Stimulated activated CD8-positive, alpha-beta memory T cell treated with anti-CD3 and anti-CD28 coated beads, Interleukin-4, amount 100 ng/mL, for 4 hours (primary cell): ENCODE results near the gene SLC41A3.
"Not testable (repeated sequence)": the region's sequence is repeated elsewhere in the genome, so short reads cannot be mapped to it uniquely, and the experiment has no call there.

Experiments
- DNase-seq, 2 donors: peaks; one replicate each; pipeline ENCODE4 v3.0.0-alpha.2; 2020; ENCODE audit warnings: low read depth in 2 of 2, low spot score in 1 of 2

Gene SLC41A3

GRCh38 chr3:126107203-126107939 is 23.4 kb upstream of the SLC41A3 start:
- no peak for DNase-seq

GRCh38 chr3:126106336-126107202 is 22.6 kb upstream of the SLC41A3 start:
- no peak for DNase-seq

GRCh38 chr3:126105691-126106187 is 21.8 kb upstream of the SLC41A3 start:
- DNase-seq = no peak

- no peak for DNase-seq
Observed at GRCh38 chr3:126104742-126105605, 21.1 kb upstream of the SLC41A3 start.

GRCh38 chr3:126104028-126104635 is 20.2 kb upstream of the SLC41A3 start:
- DNase-seq = no peak

- no peak for DNase-seq
Observed at GRCh38 chr3:126103121-126104027, 19.4 kb upstream of the SLC41A3 start.

GRCh38 chr3:126102530-126102951 is 18.6 kb upstream of the SLC41A3 start:
- no peak for DNase-seq

- DNase-seq = no peak
Observed at GRCh38 chr3:126102011-126102410, 18.1 kb upstream of the SLC41A3 start.

GRCh38 chr3:126101521-126101982 is 17.6 kb upstream of the SLC41A3 start:
- no peak for DNase-seq

- DNase-seq = no peak
Observed at GRCh38 chr3:126100634-126101301, 16.8 kb upstream of the SLC41A3 start.

GRCh38 chr3:126100269-126100633 is 16.3 kb upstream of the SLC41A3 start:
- DNase-seq = no peak

- DNase-seq = no peak
Observed at GRCh38 chr3:126098391-126098858, 14.5 kb upstream of the SLC41A3 start.

- no peak for DNase-seq
Observed at GRCh38 chr3:126097801-126098200, 13.9 kb upstream of the SLC41A3 start.

- not testable (repeated sequence) for DNase-seq
Observed at GRCh38 chr3:126096274-126096673, 12.3 kb upstream of the SLC41A3 start.

GRCh38 chr3:126092128-126092527 is 8.2 kb upstream of the SLC41A3 start:
- DNase-seq = not testable (repeated sequence)

- no peak for DNase-seq
Observed at GRCh38 chr3:126087552-126088175, 3.7 kb upstream of the SLC41A3 start.

- DNase-seq = no peak
Observed at GRCh38 chr3:126085841-126086240, 1.9 kb upstream of the SLC41A3 start.

- no peak for DNase-seq
Observed at GRCh38 chr3:126085276-126085675, 1.4 kb upstream of the SLC41A3 start.
